ENCODE results near the gene PDCD6IP.
"Not testable (repeated sequence)": the region's sequence is repeated elsewhere in the genome, so short reads cannot be mapped to it uniquely, and the experiment has no call there.

The PDCD6IP gene

GRCh38 chr3:33855884-33856546, 57.6 kb downstream of the PDCD6IP start:
- no peak for DNase-seq

- not testable (repeated sequence) for DNase-seq
Measured at GRCh38 chr3:33857701-33858100, 59.3 kb downstream of the PDCD6IP start.

GRCh38 chr3:33858131-33858530, 59.7 kb downstream of the PDCD6IP start:
- no peak for DNase-seq

GRCh38 chr3:33860373-33861050, 62.1 kb downstream of the PDCD6IP start:
- no peak for DNase-seq

- no peak for DNase-seq
Measured at GRCh38 chr3:33865133-33865532, 66.7 kb downstream of the PDCD6IP start.

- no peak for DNase-seq
Measured at GRCh38 chr3:33868309-33868708, 69.9 kb downstream of the PDCD6IP start.

GRCh38 chr3:33869977-33870376, 71.5 kb downstream of the PDCD6IP start:
- no peak for DNase-seq

GRCh38 chr3:33874815-33875214, 76.4 kb downstream of the PDCD6IP start:
- no peak for DNase-seq

- no peak for DNase-seq
Measured at GRCh38 chr3:33875680-33876079, 77.2 kb downstream of the PDCD6IP start.

GRCh38 chr3:33877187-33877586, 78.8 kb downstream of the PDCD6IP start:
- DNase-seq, result no peak

GRCh38 chr3:33879540-33879939, 81.1 kb downstream of the PDCD6IP start:
- DNase-seq, result peak; percentile 55

GRCh38 chr3:33881156-33882064, 83.0 kb downstream of the PDCD6IP start:
- DNase-seq, result no peak

GRCh38 chr3:33882296-33882695, 83.9 kb downstream of the PDCD6IP start:
- no peak for DNase-seq

- peak; percentile 49 for DNase-seq
Measured at GRCh38 chr3:33883538-33883950, 85.1 kb downstream of the PDCD6IP start.

GRCh38 chr3:33883951-33884561, 85.6 kb downstream of the PDCD6IP start:
- peak; percentile 31 for DNase-seq

GRCh38 chr3:33884701-33885100, 86.3 kb downstream of the PDCD6IP start:
- DNase-seq, result no peak

GRCh38 chr3:33885496-33885895, 87.1 kb downstream of the PDCD6IP start:
- no peak for DNase-seq

GRCh38 chr3:33886015-33886414, 87.6 kb downstream of the PDCD6IP start:
- DNase-seq, result no peak

- DNase-seq, result no peak
Measured at GRCh38 chr3:33887478-33887877, 89.0 kb downstream of the PDCD6IP start.

GRCh38 chr3:33889394-33890039, 91.1 kb downstream of the PDCD6IP start:
- no peak for DNase-seq

GRCh38 chr3:33892655-33893054, 94.2 kb downstream of the PDCD6IP start:
- no peak for DNase-seq

GRCh38 chr3:33895658-33896057, 97.2 kb downstream of the PDCD6IP start:
- DNase-seq, result no peak

- no peak for DNase-seq
Measured at GRCh38 chr3:33897306-33897705, 98.9 kb downstream of the PDCD6IP start.

Measured in DMS79 treated with DMSO at 0.1 percent for 48 hours (cell line).